Measurements from ENCODE around the gene KCNH1. TPM values are rescaled to one million over a fixed set of nuclear protein-coding genes. Genes with fewer than 3 reads are reported as not detected.

KCNH1 gene
- total RNA-seq, 2 experiments from 2014 or later: not detected

GRCh38 chr1:210631399-210631798 lies 502.5 kb downstream of the KCNH1 start:
- no peak overlapping the region for H3K4me3 Mint-ChIP-seq
- no peak for TF ChIP-seq CTCF (IDR thresholded peaks at IDR 0.05)
- POLR2A ChIA-PET: no interaction called here
- intact Hi-C loops (cut with micrococcal nuclease): no loop called here
- H3K4me1 Mint-ChIP-seq (ENCODE audit: low read depth): no peaks in the 10 kb centered on the region
- CTCF ChIA-PET: no interaction called here
- H3K9me3 Mint-ChIP-seq: no peaks in the 10 kb centered on the region
- DNase-seq (no peak), ATAC-seq (no peak)
- no peaks in the 10 kb centered on the region for H3K36me3 Mint-ChIP-seq (ENCODE audit: low read depth)
- H3K27ac Mint-ChIP-seq: no peak overlapping the region
- H3K27me3 Mint-ChIP-seq: no peaks in the 10 kb centered on the region

GRCh38 chr1:210629276-210629675 lies 504.7 kb downstream of the KCNH1 start:
- Mint-ChIP-seq H3K27me3 (no peaks in the 10 kb centered on the region), H3K4me1 (ENCODE audit: low read depth) (no peaks in the 10 kb centered on the region), H3K27ac (no peak overlapping the region), H3K9me3 (no peaks in the 10 kb centered on the region), H3K36me3 (ENCODE audit: low read depth) (no peaks in the 10 kb centered on the region), H3K4me3 (no peak overlapping the region)
- ATAC-seq (no peak), DNase-seq (no peak)
- ChIA-PET CTCF (no interaction called here), POLR2A (no interaction called here)
- intact Hi-C loops (cut with micrococcal nuclease): no loop called here
- TF ChIP-seq CTCF (IDR thresholded peaks at IDR 0.05): no peak

GRCh38 chr1:210627755-210628154 lies 506.2 kb downstream of the KCNH1 start:
- Mint-ChIP-seq H3K36me3 (ENCODE audit: low read depth) (no peaks in the 10 kb centered on the region), H3K4me1 (ENCODE audit: low read depth) (no peaks in the 10 kb centered on the region), H3K27me3 (no peaks in the 10 kb centered on the region), H3K9me3 (no peaks in the 10 kb centered on the region), H3K27ac (no peak overlapping the region), H3K4me3 (no peak overlapping the region)
- no peak for TF ChIP-seq CTCF (IDR thresholded peaks at IDR 0.05)
- DNase-seq (no peak), ATAC-seq (no peak)
- intact Hi-C loops (cut with micrococcal nuclease): no loop called here
- CTCF ChIA-PET: interaction anchor here (1.1 to 1.3 kb wide), 2 partner anchors 25 to 506 kb away, joined by 3 read pairs; partner anchors contain the start of gene KCNH1
- POLR2A ChIA-PET: no interaction called here

Other genes starting within 250 kb of the KCNH1 start
- 10 to 100 TPM; 25.7 to 30.7 TPM for gene RCOR3, start 125.2 kb upstream of the KCNH1 start, total RNA-seq
- gene TRAF5, start 192.7 kb upstream of the KCNH1 start, total RNA-seq: 10 to 100 TPM; 40.6 to 42.5 TPM

Data from activated CD8-positive, alpha-beta T cell treated with anti-CD3 and anti-CD28 coated beads for 36 hours (primary cell).